ENCODE data around the gene KCNQ1OT1.

The KCNQ1OT1 gene

DNA sequence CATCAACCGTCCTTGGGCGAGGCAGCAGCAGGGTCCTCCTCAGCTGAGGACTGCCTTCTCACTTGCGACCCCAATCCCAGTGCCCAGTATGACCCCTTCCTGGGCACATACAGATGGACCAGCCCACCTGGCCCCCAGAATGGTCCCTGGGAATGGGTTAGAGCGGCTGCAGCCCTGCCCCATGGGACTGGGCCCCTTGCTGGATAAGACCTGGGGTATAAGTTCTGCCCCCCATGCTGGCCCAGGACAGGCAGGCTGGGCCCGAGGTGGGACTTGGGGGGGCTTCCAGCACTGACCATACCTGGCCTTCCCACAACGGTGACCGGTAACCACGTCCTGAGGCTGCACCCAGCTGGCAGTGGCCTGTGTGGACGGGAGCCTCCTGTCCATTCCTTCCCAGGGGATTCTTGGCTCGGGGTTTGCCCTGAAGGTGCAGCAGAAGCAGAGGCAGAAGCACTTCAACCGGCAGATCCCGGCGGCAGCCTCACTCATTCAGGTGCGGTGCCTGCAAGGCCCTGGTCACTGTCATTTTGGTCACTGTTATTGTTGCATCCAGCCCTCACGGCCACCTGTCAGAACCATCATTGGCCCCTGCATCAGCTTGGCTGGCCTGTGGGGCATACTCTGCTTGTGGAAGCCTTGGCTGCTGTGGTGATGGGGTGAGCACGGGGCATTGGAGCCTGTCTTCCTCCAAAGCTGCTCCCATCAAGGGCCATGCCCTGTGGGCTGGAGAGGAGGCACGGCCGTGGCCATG, 114.8 kb downstream of the KCNQ1OT1 start:
- Histone ChIP-seq H3K27me3 (ENCODE audit: low read depth, low read length) (no peaks in the 10 kb centered on the region), H3K4me3 (ENCODE audit: low read depth in 1 of 2, low read length in 2 of 2) (no peak overlapping the region), H3K36me3 (ENCODE audit: control insufficient read depth in 1 of 2, insufficient read depth in 2 of 2, low read length in 2 of 2) (no peaks in the 10 kb centered on the region), H3K4me1 (ENCODE audit: control insufficient read depth in 1 of 2, insufficient read depth in 2 of 2, low read length in 2 of 2) (no peaks in the 10 kb centered on the region), H3K27ac (ENCODE audit: low read length) (no peak overlapping the region), H3K9me3 (ENCODE audit: control insufficient read depth in 1 of 2, low read length in 2 of 2) (no peaks in the 10 kb centered on the region)

DNA sequence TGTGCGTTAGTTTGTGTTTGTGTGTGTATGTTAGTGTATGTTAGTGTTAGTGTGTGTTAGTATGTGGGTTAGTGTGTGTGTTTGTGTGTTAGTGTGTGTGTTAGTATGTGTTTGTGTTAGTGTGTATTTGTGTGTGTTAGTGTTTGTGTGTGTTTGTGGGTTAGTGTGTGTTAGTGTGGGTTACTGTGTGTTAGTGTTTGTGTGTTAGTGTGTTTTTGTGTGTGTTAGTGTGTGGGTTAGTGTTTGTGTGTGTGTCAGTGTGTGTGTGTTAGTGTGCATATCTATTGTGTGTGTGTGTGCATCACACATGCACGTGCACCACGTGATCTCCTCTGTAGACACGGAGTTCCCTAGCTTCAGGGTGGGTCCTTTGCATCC, 115.4 kb downstream of the KCNQ1OT1 start:
- H3K9me3 ChIP-seq (ENCODE audit: control insufficient read depth in 1 of 2, low read length in 2 of 2), result no peaks in the 10 kb centered on the region
- H3K4me1 ChIP-seq (ENCODE audit: control insufficient read depth in 1 of 2, insufficient read depth in 2 of 2, low read length in 2 of 2), result no peaks in the 10 kb centered on the region
- no peak overlapping the region for H3K27ac ChIP-seq (ENCODE audit: low read length)
- H3K36me3 ChIP-seq (ENCODE audit: control insufficient read depth in 1 of 2, insufficient read depth in 2 of 2, low read length in 2 of 2), result no peaks in the 10 kb centered on the region
- H3K27me3 ChIP-seq (ENCODE audit: low read depth, low read length), result no peaks in the 10 kb centered on the region
- no peak overlapping the region for H3K4me3 ChIP-seq (ENCODE audit: low read depth in 1 of 2, low read length in 2 of 2)

DNA sequence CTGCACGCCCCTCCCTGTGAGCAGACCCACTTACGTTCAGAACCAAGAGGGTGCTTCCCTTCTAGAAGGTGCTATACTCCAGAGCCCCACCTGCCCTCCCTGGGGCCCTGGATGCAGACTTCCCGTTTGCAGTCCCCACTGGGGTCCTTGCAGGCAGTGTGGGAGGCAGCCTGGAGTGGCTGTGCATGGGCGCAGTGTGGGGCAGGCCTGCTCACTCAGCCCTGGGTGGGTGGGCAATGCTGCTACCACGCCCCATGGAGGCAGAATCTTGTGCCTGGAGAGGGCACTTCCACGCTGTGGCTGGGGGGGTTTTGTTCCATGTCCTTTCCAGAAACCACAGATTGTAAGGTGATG, 116.2 kb downstream of the KCNQ1OT1 start:
- Histone ChIP-seq H3K9me3 (ENCODE audit: control insufficient read depth in 1 of 2, low read length in 2 of 2) (no peaks in the 10 kb centered on the region), H3K36me3 (ENCODE audit: control insufficient read depth in 1 of 2, insufficient read depth in 2 of 2, low read length in 2 of 2) (no peaks in the 10 kb centered on the region), H3K27me3 (ENCODE audit: low read depth, low read length) (no peaks in the 10 kb centered on the region), H3K4me1 (ENCODE audit: control insufficient read depth in 1 of 2, insufficient read depth in 2 of 2, low read length in 2 of 2) (no peaks in the 10 kb centered on the region), H3K27ac (ENCODE audit: low read length) (no peak overlapping the region), H3K4me3 (ENCODE audit: low read depth in 1 of 2, low read length in 2 of 2) (no peak overlapping the region)

DNA sequence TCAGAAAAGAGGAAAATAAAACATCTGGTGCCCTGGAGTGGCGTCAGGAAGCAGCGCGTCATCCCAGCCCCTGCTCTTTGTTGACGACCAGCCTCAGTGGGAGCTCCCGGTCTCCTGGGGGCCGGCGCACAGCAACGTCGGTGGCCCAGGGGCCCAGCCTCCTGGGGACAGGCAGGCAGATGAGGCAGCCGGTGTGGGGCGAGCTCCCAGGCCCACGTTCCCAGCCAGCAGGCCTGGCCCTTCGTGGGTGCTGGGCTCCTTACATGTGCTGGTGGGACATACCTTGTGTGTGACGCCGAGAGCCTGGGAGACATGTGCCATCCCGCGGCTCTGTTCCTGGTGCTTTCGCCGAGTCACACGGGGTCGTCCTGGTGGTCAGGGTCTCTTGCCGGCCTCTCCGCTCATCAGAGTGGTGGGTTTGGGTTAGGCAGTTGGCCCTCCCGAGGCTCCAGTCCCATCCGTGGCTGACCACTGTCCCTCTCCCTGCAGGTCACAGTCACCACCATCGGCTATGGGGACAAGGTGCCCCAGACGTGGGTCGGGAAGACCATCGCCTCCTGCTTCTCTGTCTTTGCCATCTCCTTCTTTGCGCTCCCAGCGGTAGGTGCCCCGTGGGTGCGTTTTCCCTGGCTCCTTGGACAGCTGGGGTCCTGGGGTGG, 116.7 kb downstream of the KCNQ1OT1 start:
- no peaks in the 10 kb centered on the region for H3K27me3 ChIP-seq (ENCODE audit: low read depth, low read length)
- no peak overlapping the region for H3K27ac ChIP-seq (ENCODE audit: low read length)
- H3K4me1 ChIP-seq (ENCODE audit: control insufficient read depth in 1 of 2, insufficient read depth in 2 of 2, low read length in 2 of 2), result no peaks in the 10 kb centered on the region
- H3K9me3 ChIP-seq (ENCODE audit: control insufficient read depth in 1 of 2, low read length in 2 of 2), result no peaks in the 10 kb centered on the region
- H3K36me3 ChIP-seq (ENCODE audit: control insufficient read depth in 1 of 2, insufficient read depth in 2 of 2, low read length in 2 of 2), result no peaks in the 10 kb centered on the region
- no peak overlapping the region for H3K4me3 ChIP-seq (ENCODE audit: low read depth in 1 of 2, low read length in 2 of 2)

DNA sequence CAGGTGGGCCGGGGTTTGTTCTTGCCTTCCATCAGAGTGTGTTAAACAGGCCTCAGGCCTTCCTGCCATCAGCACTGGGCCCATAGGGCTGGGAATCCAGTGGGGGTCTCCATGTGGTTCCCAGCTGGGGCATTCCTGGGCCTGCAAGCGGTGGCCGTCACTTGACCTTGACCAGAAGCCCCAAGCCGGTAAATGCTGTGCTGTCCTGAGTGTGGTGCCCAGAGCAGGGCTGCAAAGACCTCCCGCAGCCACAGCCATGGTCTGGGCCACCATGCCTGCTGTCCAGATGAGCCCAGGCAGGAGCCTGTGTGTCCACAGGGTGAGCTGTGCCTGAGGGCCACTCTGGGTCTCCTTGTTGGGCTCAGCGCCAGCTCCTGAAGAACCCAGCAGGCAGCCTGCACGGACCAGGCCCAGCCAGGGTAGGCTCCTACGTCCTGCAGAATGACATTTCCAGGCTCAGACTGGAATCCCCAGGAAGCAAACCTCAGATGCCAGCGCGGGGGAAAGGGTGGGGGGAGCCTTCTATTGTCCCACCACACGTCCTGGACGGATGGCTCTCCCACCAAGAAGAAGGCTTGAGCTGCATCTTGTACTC, 117.3 kb downstream of the KCNQ1OT1 start:
- Histone ChIP-seq H3K4me3 (ENCODE audit: low read depth in 1 of 2, low read length in 2 of 2) (no peak overlapping the region), H3K27me3 (ENCODE audit: low read depth, low read length) (no peaks in the 10 kb centered on the region), H3K4me1 (ENCODE audit: control insufficient read depth in 1 of 2, insufficient read depth in 2 of 2, low read length in 2 of 2) (no peaks in the 10 kb centered on the region), H3K9me3 (ENCODE audit: control insufficient read depth in 1 of 2, low read length in 2 of 2) (no peaks in the 10 kb centered on the region), H3K27ac (ENCODE audit: low read length) (no peak overlapping the region), H3K36me3 (ENCODE audit: control insufficient read depth in 1 of 2, insufficient read depth in 2 of 2, low read length in 2 of 2) (no peaks in the 10 kb centered on the region)

DNA sequence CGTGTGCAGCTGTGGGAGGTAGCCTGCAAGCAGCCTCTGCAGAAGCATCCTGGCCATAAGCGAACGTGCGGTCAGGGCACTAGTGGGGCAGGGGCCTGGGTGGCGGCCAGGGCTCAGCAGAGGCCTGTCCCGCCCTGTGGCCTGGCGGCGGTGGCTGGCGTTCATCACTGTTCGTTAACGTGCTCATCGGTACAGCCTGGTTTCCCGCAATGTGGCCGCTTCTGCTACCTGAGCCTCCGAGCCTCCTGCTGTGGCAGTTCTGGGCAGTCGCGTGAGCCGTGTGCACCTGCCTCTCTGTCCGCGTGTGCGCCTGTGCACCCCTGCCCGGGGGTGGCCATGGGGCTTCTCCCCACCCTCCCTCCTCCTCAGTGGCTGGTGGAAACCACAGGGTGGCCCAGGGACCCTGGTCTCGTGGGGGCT, 117.9 kb downstream of the KCNQ1OT1 start:
- no peak overlapping the region for H3K4me3 ChIP-seq (ENCODE audit: low read depth in 1 of 2, low read length in 2 of 2)
- no peaks in the 10 kb centered on the region for H3K9me3 ChIP-seq (ENCODE audit: control insufficient read depth in 1 of 2, low read length in 2 of 2)
- no peaks in the 10 kb centered on the region for H3K36me3 ChIP-seq (ENCODE audit: control insufficient read depth in 1 of 2, insufficient read depth in 2 of 2, low read length in 2 of 2)
- no peaks in the 10 kb centered on the region for H3K4me1 ChIP-seq (ENCODE audit: control insufficient read depth in 1 of 2, insufficient read depth in 2 of 2, low read length in 2 of 2)
- no peaks in the 10 kb centered on the region for H3K27me3 ChIP-seq (ENCODE audit: low read depth, low read length)
- no peak overlapping the region for H3K27ac ChIP-seq (ENCODE audit: low read length)

DNA sequence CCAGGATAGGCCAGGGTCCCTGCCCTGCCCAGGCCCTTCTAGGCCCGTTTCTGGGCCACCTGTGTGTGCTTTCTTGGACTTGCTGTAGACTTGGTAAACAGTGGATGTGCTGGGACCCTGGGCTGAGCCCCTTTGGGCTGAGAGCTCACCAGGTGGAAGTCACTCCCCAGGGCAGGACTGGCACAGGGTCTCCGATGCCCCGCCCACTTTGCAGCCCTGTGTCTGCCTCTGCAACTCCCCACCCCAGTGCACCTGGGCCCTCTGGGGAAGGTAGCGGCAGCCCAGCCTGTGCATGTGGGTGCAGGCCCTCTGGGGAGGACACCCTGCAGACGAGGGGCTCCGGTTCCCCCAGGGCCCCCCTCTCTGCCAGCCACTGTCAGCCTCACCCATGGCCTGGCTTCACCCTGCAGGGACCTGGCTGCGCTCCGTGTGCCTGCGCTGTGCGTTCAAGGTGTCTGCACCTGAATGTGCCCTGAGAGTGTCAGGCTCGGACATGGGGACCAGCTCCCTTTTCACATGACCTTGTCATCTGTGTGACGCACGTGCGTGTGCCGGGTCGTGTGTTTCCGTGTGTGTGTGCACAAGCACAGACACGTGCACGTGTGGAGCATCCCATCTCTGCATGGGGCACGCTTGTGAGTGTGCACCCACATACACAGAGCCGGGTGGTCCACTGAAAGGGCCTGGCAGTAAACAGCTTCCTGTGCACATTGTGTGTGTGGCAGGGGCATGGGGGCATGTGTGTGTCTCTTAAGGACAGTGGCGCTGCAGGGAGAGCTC, 118.5 kb downstream of the KCNQ1OT1 start:
- H3K4me1 ChIP-seq (ENCODE audit: control insufficient read depth in 1 of 2, insufficient read depth in 2 of 2, low read length in 2 of 2), result no peaks in the 10 kb centered on the region
- H3K36me3 ChIP-seq (ENCODE audit: control insufficient read depth in 1 of 2, insufficient read depth in 2 of 2, low read length in 2 of 2), result no peaks in the 10 kb centered on the region
- no peak overlapping the region for H3K27ac ChIP-seq (ENCODE audit: low read length)
- no peaks in the 10 kb centered on the region for H3K9me3 ChIP-seq (ENCODE audit: control insufficient read depth in 1 of 2, low read length in 2 of 2)
- H3K4me3 ChIP-seq (ENCODE audit: low read depth in 1 of 2, low read length in 2 of 2), result no peak overlapping the region
- no peaks in the 10 kb centered on the region for H3K27me3 ChIP-seq (ENCODE audit: low read depth, low read length)

DNA sequence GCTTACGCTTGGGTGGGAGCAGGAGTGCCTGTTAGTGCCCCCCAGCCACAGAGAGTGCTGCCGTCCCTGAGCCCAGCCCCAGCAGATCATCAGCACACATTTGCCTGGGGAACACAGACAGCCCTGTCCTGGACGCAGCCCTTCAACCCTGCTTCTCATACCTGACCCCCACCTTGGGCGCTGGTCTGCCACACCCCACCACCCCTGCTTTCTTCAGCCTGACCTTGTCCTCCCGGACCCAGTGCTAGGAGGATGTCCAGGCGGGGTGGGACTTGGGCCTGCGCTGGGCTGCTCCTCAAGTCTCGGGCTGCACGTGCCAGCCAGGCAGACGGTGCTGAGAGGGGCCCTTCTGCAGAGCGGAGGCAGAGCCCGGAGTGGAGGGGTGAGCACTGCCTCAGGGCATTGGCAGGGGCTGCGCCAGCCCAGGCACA, 119.2 kb downstream of the KCNQ1OT1 start:
- no peaks in the 10 kb centered on the region for H3K27me3 ChIP-seq (ENCODE audit: low read depth, low read length)
- H3K4me1 ChIP-seq (ENCODE audit: control insufficient read depth in 1 of 2, insufficient read depth in 2 of 2, low read length in 2 of 2), result no peaks in the 10 kb centered on the region
- no peak overlapping the region for H3K27ac ChIP-seq (ENCODE audit: low read length)
- H3K36me3 ChIP-seq (ENCODE audit: control insufficient read depth in 1 of 2, insufficient read depth in 2 of 2, low read length in 2 of 2), result no peaks in the 10 kb centered on the region
- no peak overlapping the region for H3K4me3 ChIP-seq (ENCODE audit: low read depth in 1 of 2, low read length in 2 of 2)
- H3K9me3 ChIP-seq (ENCODE audit: control insufficient read depth in 1 of 2, low read length in 2 of 2), result no peaks in the 10 kb centered on the region

DNA sequence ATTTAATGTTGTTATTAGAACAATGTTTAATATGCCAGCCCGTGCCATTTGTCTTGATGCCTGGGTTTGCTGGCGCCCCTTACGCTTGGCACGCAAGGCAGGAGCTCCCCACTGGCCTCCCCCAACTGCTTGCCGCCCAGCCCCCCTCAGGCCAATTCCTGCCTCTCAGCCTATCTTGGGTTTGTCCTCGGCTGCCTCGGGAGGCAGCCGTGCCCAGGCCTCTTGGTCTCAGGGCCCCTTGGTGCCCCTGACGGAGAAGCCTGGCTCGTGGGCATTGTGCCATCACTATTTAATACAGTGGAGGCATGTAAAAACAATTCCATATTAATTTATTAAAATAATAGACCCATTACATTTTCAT, 119.8 kb downstream of the KCNQ1OT1 start:
- Histone ChIP-seq H3K9me3 (ENCODE audit: control insufficient read depth in 1 of 2, low read length in 2 of 2) (no peaks in the 10 kb centered on the region), H3K36me3 (ENCODE audit: control insufficient read depth in 1 of 2, insufficient read depth in 2 of 2, low read length in 2 of 2) (no peaks in the 10 kb centered on the region), H3K4me3 (ENCODE audit: low read depth in 1 of 2, low read length in 2 of 2) (no peak overlapping the region), H3K27me3 (ENCODE audit: low read depth, low read length) (no peaks in the 10 kb centered on the region), H3K27ac (ENCODE audit: low read length) (no peak overlapping the region), H3K4me1 (ENCODE audit: control insufficient read depth in 1 of 2, insufficient read depth in 2 of 2, low read length in 2 of 2) (no peaks in the 10 kb centered on the region)

DNA sequence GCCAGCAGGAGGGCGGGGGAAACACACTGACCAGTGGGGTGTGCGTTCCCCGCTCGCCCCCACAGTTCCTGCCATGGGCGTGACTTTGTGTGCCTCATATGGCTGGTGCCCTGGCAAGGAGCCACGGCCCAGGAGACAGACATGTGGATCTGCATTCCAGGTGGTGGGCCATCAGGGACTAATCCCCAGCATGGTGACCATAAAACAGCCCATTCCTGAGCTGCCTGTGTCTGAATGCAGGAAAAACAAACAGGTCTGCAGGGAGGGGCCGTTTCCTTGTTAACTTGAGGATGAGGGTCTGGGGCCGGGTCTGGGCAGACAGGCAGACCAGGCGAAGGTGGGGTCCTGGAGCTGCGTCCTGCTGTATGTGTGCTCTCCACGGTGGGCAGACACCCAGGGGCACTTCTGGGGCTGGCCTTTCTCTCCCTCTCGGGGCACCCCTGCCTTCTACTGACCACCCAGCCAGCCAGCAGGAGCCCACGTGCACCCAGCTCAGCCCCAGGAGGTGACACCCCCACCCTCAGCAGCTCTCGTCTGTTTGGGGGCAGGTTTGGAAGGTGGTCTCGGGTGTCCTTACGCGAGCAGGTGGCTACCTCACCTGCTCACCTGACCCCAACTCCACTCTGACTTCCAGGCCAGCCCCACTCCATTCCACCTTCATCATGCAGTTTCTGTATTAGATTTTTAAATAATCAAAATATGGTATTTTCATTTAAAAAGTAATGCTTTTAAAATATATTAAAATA, 120.3 kb downstream of the KCNQ1OT1 start:
- Histone ChIP-seq H3K4me1 (ENCODE audit: control insufficient read depth in 1 of 2, insufficient read depth in 2 of 2, low read length in 2 of 2) (no peaks in the 10 kb centered on the region), H3K9me3 (ENCODE audit: control insufficient read depth in 1 of 2, low read length in 2 of 2) (no peaks in the 10 kb centered on the region), H3K27me3 (ENCODE audit: low read depth, low read length) (no peaks in the 10 kb centered on the region), H3K36me3 (ENCODE audit: control insufficient read depth in 1 of 2, insufficient read depth in 2 of 2, low read length in 2 of 2) (no peaks in the 10 kb centered on the region), H3K4me3 (ENCODE audit: low read depth in 1 of 2, low read length in 2 of 2) (no peak overlapping the region), H3K27ac (ENCODE audit: low read length) (no peak overlapping the region)

DNA sequence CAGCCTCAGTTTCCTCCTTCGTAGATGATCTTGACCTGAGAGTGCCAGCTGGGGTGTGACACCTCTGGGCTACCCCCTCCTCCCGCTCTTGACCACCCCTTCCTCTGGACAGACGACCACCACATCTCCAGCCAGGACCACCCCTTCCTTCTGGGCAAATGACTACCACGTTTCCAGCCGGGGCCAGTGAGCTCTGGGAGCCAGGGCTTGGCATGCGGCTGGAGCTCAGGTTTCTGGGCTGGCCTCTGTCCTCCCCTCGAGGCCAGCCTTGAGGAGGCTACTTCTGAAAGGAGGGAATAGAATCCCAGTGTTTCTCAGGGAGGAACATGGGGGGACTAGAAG, 120.9 kb downstream of the KCNQ1OT1 start:
- H3K9me3 ChIP-seq (ENCODE audit: control insufficient read depth in 1 of 2, low read length in 2 of 2), result no peaks in the 10 kb centered on the region
- no peaks in the 10 kb centered on the region for H3K27me3 ChIP-seq (ENCODE audit: low read depth, low read length)
- H3K36me3 ChIP-seq (ENCODE audit: control insufficient read depth in 1 of 2, insufficient read depth in 2 of 2, low read length in 2 of 2), result no peaks in the 10 kb centered on the region
- no peak overlapping the region for H3K4me3 ChIP-seq (ENCODE audit: low read depth in 1 of 2, low read length in 2 of 2)
- H3K4me1 ChIP-seq (ENCODE audit: control insufficient read depth in 1 of 2, insufficient read depth in 2 of 2, low read length in 2 of 2), result no peaks in the 10 kb centered on the region
- H3K27ac ChIP-seq (ENCODE audit: low read length), result no peak overlapping the region
